Chondrocyte (in vitro differentiated cells): ENCODE results near the gene ADCY5. TPM values are rescaled to one million over a fixed set of nuclear protein-coding genes. Genes with fewer than 3 reads are reported as not detected.
A peak's percentile ranks its signal among the peaks of the same experiment; 100 is the strongest.

Source experiments
- DNase-seq: peaks from one replicate; pipeline ENCODE4 v3.0.0; 2021; ENCODE audit warnings: mixed read lengths, low spot score
- H3K27ac Mint-ChIP-seq: one replicate; pipeline ENCODE4 v1.8.0; 2021; ENCODE audit warnings: mild to moderate bottlenecking, moderate library complexity, mixed read lengths; ENCODE audit not compliant: unreplicated experiment
- H3K27me3 Mint-ChIP-seq: 2 replicates; pipeline ENCODE4 v1.8.0; 2021; ENCODE audit warnings: low read depth, mixed read lengths
- H3K36me3 Mint-ChIP-seq: 2 replicates; pipeline ENCODE4 v1.8.0; 2021; ENCODE audit warnings: low read depth, mixed read lengths
- H3K4me1 Mint-ChIP-seq: 2 replicates; pipeline ENCODE4 v1.8.0; 2021; ENCODE audit warnings: low read depth, mild to moderate bottlenecking, mixed read lengths
- H3K4me3 Mint-ChIP-seq: one replicate; pipeline ENCODE4 v1.8.0; 2021; ENCODE audit warnings: mild to moderate bottlenecking, moderate library complexity, mixed read lengths; ENCODE audit not compliant: unreplicated experiment
- H3K9me3 Mint-ChIP-seq: 2 replicates; pipeline ENCODE4 v1.8.0; 2021; ENCODE audit warnings: low read depth, mixed read lengths
- CTCF ChIP-seq: fragments of 200-600 bp; sonication (generic); IDR thresholded peaks from 2 replicates; pipeline ENCODE4 v1.5.0; 2021; ENCODE audit warnings: antibody characterized with exemption, mild to moderate bottlenecking, moderate library complexity
- total RNA-seq: library from RNA; stranded (reverse); gene quantifications from 3 replicates; pipeline ENCODE4 v1.2.1, GENCODE V29; 2021

Gene ADCY5
- total RNA-seq, 1 donor from 2014 or later, result 8.0 TPM

- Mint-ChIP-seq H3K36me3 (peaks cover 3% of the 10 kb centered on the region), H3K4me3 (no peak overlapping the region), H3K27me3 (peaks cover 25% of the 10 kb centered on the region), H3K27ac (no peak overlapping the region), H3K4me1 (peaks cover 27% of the 10 kb centered on the region), H3K9me3 (peaks cover 3% of the 10 kb centered on the region)
- no peak for DNase-seq
- TF ChIP-seq CTCF, result no peak
These were observed 109.6 kb downstream of the ADCY5 start for GRCh38 chr3:123339302-123339701.

- no peak for DNase-seq
- peaks cover 21% of the 10 kb centered on the region for H3K4me1 Mint-ChIP-seq
- H3K27ac Mint-ChIP-seq, result no peak overlapping the region
- peaks cover 3% of the 10 kb centered on the region for H3K9me3 Mint-ChIP-seq
- peaks cover 27% of the 10 kb centered on the region for H3K27me3 Mint-ChIP-seq
- H3K36me3 Mint-ChIP-seq, result peaks cover 3% of the 10 kb centered on the region
- H3K4me3 Mint-ChIP-seq, result no peak overlapping the region
- TF ChIP-seq CTCF, result no peak
These were observed 110.2 kb downstream of the ADCY5 start for GRCh38 chr3:123338620-123339061.

GRCh38 chr3:123337948-123338619 lies 110.8 kb downstream of the ADCY5 start:
- Mint-ChIP-seq H3K4me3 (no peak overlapping the region), H3K36me3 (peaks cover 3% of the 10 kb centered on the region), H3K9me3 (peaks cover 3% of the 10 kb centered on the region)

GRCh38 chr3:123337226-123337625 lies 111.7 kb downstream of the ADCY5 start:
- Mint-ChIP-seq H3K4me3 (no peak overlapping the region), H3K27ac (no peak overlapping the region), H3K4me1 (peaks cover 12% of the 10 kb centered on the region), H3K9me3 (peaks cover 3% of the 10 kb centered on the region), H3K27me3 (peaks cover 28% of the 10 kb centered on the region), H3K36me3 (peaks cover 3% of the 10 kb centered on the region)
- TF ChIP-seq CTCF, result no peak
- peak; percentile 41 for DNase-seq

More at GRCh38 chr3:123337948-123338619, 110.8 kb downstream of the ADCY5 start:
- peaks cover 28% of the 10 kb centered on the region for H3K27me3 Mint-ChIP-seq
- peaks cover 15% of the 10 kb centered on the region for H3K4me1 Mint-ChIP-seq
- H3K27ac Mint-ChIP-seq, result no peak overlapping the region
- no peak for DNase-seq
- TF ChIP-seq CTCF, result no peak

GRCh38 chr3:123336441-123336851 lies 112.4 kb downstream of the ADCY5 start:
- Mint-ChIP-seq H3K9me3 (peaks cover 3% of the 10 kb centered on the region), H3K36me3 (peaks cover 3% of the 10 kb centered on the region), H3K27me3 (peaks cover 28% of the 10 kb centered on the region), H3K4me1 (peaks cover 4% of the 10 kb centered on the region), H3K27ac (no peak overlapping the region), H3K4me3 (no peak overlapping the region)
- TF ChIP-seq CTCF, result no peak
- DNase-seq, result peak; percentile 58
